Osteoblast (primary cell): ENCODE results near the gene ZNF823. TPM values are rescaled to one million over a fixed set of nuclear protein-coding genes. Genes with fewer than 3 reads are reported as not detected.

Experiments used
- DNase-seq: peaks from one replicate; pipeline ENCODE4 v3.0.0; 2011; ENCODE audit warnings: low spot score, mixed read lengths; ENCODE audit not compliant: insufficient read length; ENCODE audit errors: missing footprints
- H2AFZ ChIP-seq: 2 replicates; pipeline ENCODE4 v1.6.0; 2011; ENCODE audit warnings: mild to moderate bottlenecking, low read length
- H3K27ac ChIP-seq: 2 replicates; pipeline ENCODE4 v1.5.1; 2011; ENCODE audit warnings: mild to moderate bottlenecking, low read depth, low read length, moderate library complexity
- H3K27me3 ChIP-seq: 2 replicates; pipeline ENCODE4 v1.6.0; 2012; ENCODE audit warnings: mild to moderate bottlenecking, control low read depth, inconsistent platforms, low read length, moderate library complexity; ENCODE audit not compliant: insufficient read depth
- H3K36me3 ChIP-seq: 2 replicates; pipeline ENCODE4 v1.5.1; 2011; ENCODE audit warnings: mild to moderate bottlenecking, low read length, control low read depth, moderate library complexity; ENCODE audit not compliant: insufficient read depth
- H3K4me1 ChIP-seq: 2 replicates; pipeline ENCODE4 v1.5.1; 2011; ENCODE audit warnings: mild to moderate bottlenecking, low read length, control low read depth, moderate library complexity; ENCODE audit not compliant: insufficient read depth
- H3K4me2 ChIP-seq: 2 replicates; pipeline ENCODE4 v1.6.0; 2011; ENCODE audit warnings: mild to moderate bottlenecking, low read length; ENCODE audit not compliant: insufficient read depth
- H3K4me3 ChIP-seq: fragments of 200-600 bp; sonication (generic); 3 replicates; pipeline ENCODE4 v1.5.1; 2012; ENCODE audit warnings: mild to moderate bottlenecking, low read length, inconsistent platforms; ENCODE audit not compliant: insufficient read depth
- H3K79me2 ChIP-seq: 2 replicates; pipeline ENCODE4 v1.6.0; 2012; ENCODE audit warnings: mild to moderate bottlenecking, low read length, control low read depth, inconsistent platforms; ENCODE audit not compliant: insufficient read depth
- H3K9me3 ChIP-seq: 2 replicates; pipeline ENCODE4 v1.5.1; 2011; ENCODE audit warnings: low read depth, low read length, control low read depth
- H4K20me1 ChIP-seq: 2 replicates; pipeline ENCODE4 v1.6.0; 2012; ENCODE audit warnings: mild to moderate bottlenecking, low read length, control low read depth; ENCODE audit not compliant: insufficient read depth
- total RNA-seq: library from RNA; depleted of rRNA; stranded (reverse); fragments of >200 nt; gene quantifications from 2 replicates; pipeline ENCODE4 v1.2.3, GENCODE V29; 2012
- TF ChIP-seq, protein P1 (sequence below): IDR thresholded peaks from 2 replicates; pipeline ENCODE4 v1.5.1; 2011; ENCODE audit warnings: mild to moderate bottlenecking, low read depth, low read length, moderate library complexity; ENCODE audit errors: extremely low read depth

The ZNF823 gene
- total RNA-seq = 6.2 and 9.4 TPM in 2 replicates

DNA sequence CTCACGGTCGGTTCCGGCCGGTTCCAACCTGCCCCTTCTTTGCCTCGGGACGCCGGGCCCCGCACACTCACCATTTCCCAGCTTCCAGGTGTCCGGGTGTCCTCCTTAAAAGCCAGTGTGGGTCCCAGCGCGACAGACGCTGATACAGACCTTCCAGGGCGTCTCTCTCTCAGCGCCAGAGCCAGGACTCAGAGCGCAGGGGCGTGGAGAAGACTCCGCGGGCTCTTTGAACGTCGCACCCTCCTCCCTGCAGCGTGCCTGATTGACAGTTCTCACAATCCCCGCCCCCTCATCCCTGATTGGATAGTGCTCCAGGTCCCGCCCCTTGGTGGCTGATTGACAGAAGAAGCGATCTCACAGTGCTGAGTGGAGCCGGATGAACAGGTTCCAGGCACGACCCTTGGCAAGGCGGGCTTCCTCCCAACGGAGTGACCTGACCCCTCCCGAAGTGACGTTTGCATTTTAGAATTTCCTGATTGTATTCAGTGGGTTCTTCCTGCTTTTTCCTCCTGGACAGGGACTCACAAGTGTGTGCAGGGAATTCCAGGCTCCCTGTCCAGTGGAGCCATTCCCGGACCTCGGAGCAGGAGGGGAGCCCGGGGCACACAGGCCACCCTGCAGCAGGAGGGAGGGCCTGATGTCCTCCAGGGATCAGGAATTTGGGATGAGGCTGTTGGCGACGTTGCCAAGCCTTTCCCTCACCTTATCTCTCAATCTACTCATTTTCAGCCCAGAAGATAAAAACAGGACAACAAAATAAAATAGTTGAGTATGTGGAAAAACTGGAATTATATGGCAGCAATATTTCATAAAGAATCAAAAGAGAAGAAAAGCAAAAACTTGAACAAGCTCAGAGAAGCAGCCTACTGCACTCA, at the start of gene ZNF823:
Gene ZNF823 (minus strand): TSS at position 201 of the 875 bp plus-strand sequence. CDS start 127 bp downstream, at position 74.
- H3K79me2 ChIP-seq = peaks cover 23% of the 10 kb centered on the region
- DNase-seq = peak; percentile 97
- peak within 1 kb of the TSS; percentile 84 for H3K4me3 ChIP-seq
- H3K27ac ChIP-seq = peak within 1 kb of the TSS; percentile 46
- peak within 1 kb of the TSS; percentile 93 for H3K4me2 ChIP-seq
- TF ChIP-seq, protein P1, sequence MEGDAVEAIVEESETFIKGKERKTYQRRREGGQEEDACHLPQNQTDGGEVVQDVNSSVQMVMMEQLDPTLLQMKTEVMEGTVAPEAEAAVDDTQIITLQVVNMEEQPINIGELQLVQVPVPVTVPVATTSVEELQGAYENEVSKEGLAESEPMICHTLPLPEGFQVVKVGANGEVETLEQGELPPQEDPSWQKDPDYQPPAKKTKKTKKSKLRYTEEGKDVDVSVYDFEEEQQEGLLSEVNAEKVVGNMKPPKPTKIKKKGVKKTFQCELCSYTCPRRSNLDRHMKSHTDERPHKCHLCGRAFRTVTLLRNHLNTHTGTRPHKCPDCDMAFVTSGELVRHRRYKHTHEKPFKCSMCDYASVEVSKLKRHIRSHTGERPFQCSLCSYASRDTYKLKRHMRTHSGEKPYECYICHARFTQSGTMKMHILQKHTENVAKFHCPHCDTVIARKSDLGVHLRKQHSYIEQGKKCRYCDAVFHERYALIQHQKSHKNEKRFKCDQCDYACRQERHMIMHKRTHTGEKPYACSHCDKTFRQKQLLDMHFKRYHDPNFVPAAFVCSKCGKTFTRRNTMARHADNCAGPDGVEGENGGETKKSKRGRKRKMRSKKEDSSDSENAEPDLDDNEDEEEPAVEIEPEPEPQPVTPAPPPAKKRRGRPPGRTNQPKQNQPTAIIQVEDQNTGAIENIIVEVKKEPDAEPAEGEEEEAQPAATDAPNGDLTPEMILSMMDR = peak; percentile 3
- H2AFZ ChIP-seq = peak within 1 kb of the TSS; percentile 94
- H3K27me3 ChIP-seq = no peaks in the 10 kb centered on the region
- H3K36me3 ChIP-seq = no peaks in the 10 kb centered on the region
- H3K4me1 ChIP-seq = peaks cover 13% of the 10 kb centered on the region
- no peaks in the 10 kb centered on the region for H3K9me3 ChIP-seq
- peaks cover 2% of the 10 kb centered on the region for H4K20me1 ChIP-seq

DNA sequence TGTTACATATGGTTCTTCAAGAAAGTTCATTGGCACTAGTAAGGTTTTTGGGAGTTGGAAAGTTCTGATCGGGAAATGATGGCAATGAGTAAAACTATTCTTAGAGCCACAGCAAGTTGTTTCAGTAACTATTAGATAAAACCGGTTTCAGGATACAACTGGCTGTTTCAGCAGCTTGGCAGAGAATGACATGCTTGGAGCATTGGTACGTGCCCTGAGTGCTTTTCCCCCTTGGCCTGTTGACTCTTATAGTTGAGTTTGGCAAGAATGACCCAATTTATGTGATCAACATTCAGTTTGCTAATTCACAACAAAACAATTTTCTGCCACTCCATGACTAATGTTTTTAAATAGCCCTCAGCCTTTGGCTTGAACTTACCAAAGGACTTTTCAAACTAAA, 48.8 kb upstream of the ZNF823 start:
- Histone ChIP-seq H3K9me3 (peaks cover 32% of the 10 kb centered on the region), H4K20me1 (no peaks in the 10 kb centered on the region), H2AFZ (no peak overlapping the region), H3K79me2 (no peaks in the 10 kb centered on the region), H3K27me3 (no peaks in the 10 kb centered on the region), H3K27ac (no peak overlapping the region), H3K36me3 (no peaks in the 10 kb centered on the region), H3K4me2 (no peak overlapping the region), H3K4me3 (no peak overlapping the region), H3K4me1 (no peaks in the 10 kb centered on the region)
- no peak for DNase-seq
- TF ChIP-seq, protein P1 = no peak

DNA sequence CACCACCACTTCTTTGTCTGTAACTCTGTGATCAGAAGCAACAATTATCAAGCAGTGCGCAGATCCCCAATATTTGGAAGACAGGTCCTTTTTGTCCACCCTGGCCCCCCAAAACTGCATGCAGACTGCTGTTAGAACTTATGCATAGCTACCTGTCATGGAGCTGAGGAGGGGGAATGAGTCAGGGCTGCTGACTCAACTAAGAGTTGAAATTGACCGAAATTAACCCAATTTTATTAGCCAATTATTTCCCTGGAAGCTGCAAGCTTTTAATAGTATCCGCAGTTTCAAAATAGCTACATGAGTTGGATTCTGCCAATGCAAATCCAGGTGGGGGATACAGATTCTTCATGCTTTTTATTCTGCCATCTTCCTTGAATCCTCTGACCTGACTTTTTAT, 45.6 kb upstream of the ZNF823 start:
- TF ChIP-seq, protein P1 = no peak
- H3K79me2 ChIP-seq = no peaks in the 10 kb centered on the region
- no peak overlapping the region for H3K4me2 ChIP-seq
- no peaks in the 10 kb centered on the region for H4K20me1 ChIP-seq
- no peak overlapping the region for H3K4me3 ChIP-seq
- H3K4me1 ChIP-seq = no peaks in the 10 kb centered on the region
- peaks cover 25% of the 10 kb centered on the region for H3K36me3 ChIP-seq
- H2AFZ ChIP-seq = no peak overlapping the region
- DNase-seq = no peak
- H3K9me3 ChIP-seq = peaks cover 60% of the 10 kb centered on the region
- no peak overlapping the region for H3K27ac ChIP-seq
- H3K27me3 ChIP-seq = no peaks in the 10 kb centered on the region

DNA sequence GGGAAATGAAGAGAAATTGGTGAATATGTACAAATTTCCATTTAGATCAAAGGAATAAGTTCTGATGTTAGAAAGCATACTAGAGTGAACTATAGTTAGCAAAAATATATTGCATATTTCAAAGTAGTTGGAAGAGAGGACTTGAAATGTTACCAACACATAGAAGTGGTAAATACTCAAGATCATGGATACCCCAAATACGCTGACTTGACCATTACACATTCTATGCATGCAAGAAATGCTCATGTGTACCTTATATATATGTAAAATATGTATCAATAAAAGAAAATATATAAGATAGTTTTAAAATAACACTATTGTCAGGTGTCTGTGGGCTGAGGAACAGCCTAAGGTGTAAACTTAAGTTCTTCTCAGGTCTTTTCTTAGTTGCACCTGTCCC, 45.0 kb upstream of the ZNF823 start:
- Histone ChIP-seq H3K36me3 (peaks cover 28% of the 10 kb centered on the region), H3K4me1 (no peaks in the 10 kb centered on the region), H3K9me3 (peaks cover 64% of the 10 kb centered on the region), H3K27ac (no peak overlapping the region), H3K79me2 (no peaks in the 10 kb centered on the region), H3K27me3 (no peaks in the 10 kb centered on the region), H3K4me2 (no peak overlapping the region), H3K4me3 (no peak overlapping the region), H2AFZ (no peak overlapping the region), H4K20me1 (no peaks in the 10 kb centered on the region)
- TF ChIP-seq, protein P1 = no peak
- no peak for DNase-seq
